K562 (cell line): ENCODE measurements around the gene CERS6. TPM values are rescaled to one million over a fixed set of nuclear protein-coding genes. Genes with fewer than 3 reads are reported as not detected.
A peak's percentile ranks its signal among the peaks of the same experiment; 100 is the strongest.

ENCODE experiments used
- ATAC-seq: fragments of 200-7000 bp; cut with Tn5 transposase; 3 replicates; pipeline ENCODE4 v1.9.1; 2020; ENCODE audit warnings: moderate library complexity
- BruUV-seq: library from RNA; stranded (reverse); fragments of 400-500 nt; replicated peaks from 2 replicates; lab custom pipeline; 2021; lab: Mats Ljungman, UMichigan
- CTCF ChIA-PET: fragments of 300-600 bp; formaldehyde crosslinking; extraction: SDS; loops from one replicate; lab custom pipeline; 2021; ENCODE audit warnings: low intra/inter-chr PET ratio; lab: Yijun Ruan, JAX
- POLR2A ChIA-PET: fragments of 300-600, 350-650 bp; sonication (Branson Sonifier 250); formaldehyde crosslinking; extraction: SDS; loops from one replicate; lab custom pipeline; 2021; ENCODE audit warnings: antibody characterized with exemption, inconsistent platforms; lab: Yijun Ruan, JAX
- DNase-seq, 4 experiments: peaks; one replicate each; pipeline versions ENCODE4 v3.0.0 to v3.0.0-alpha.2; 2011 to 2018; ENCODE audit warnings: low spot score in 3 of 4, mixed read lengths in 3 of 4; ENCODE audit errors: extremely low read depth in 1 of 4
- FAIRE-seq: peaks from 2 replicates; lab custom pipeline; 2011; peaks lifted over from hg19 to GRCh38; lab: Jason Lieb, UNC
- H2AFZ ChIP-seq: 2 replicates; pipeline ENCODE4 v1.6.0; 2011; ENCODE audit warnings: low read depth, low read length, control low read depth, inconsistent platforms
- H3K27ac ChIP-seq: fragments of 200-600 bp; 3 replicates; pipeline ENCODE4 v1.8.0; 2011; ENCODE audit warnings: low read depth, mild to moderate bottlenecking, control low read depth, inconsistent platforms, low read length, moderate library complexity, mixed read lengths; ENCODE audit errors: extremely low read depth
- H3K27me3 ChIP-seq, 2 experiments: fragments of 300-600 bp in 1 of 2; 2 replicates in 1 of 2; 3 replicates in 1 of 2; pipeline versions ENCODE4 v1.6.0 to v1.8.0; 2011; ENCODE audit warnings: inconsistent platforms in 2 of 2, low read length in 2 of 2, mild to moderate bottlenecking in 1 of 2, mixed read lengths in 1 of 2, moderate library complexity in 1 of 2; ENCODE audit not compliant: control insufficient read depth in 2 of 2, insufficient read depth in 2 of 2
- H3K36me3 ChIP-seq: fragments of 300-600 bp; 3 replicates; pipeline ENCODE4 v1.8.0; 2011; ENCODE audit warnings: mild to moderate bottlenecking, low read length, inconsistent platforms; ENCODE audit not compliant: control insufficient read depth, insufficient read depth
- H3K4me1 ChIP-seq, 2 experiments: fragments of 200-600 bp in 1 of 2; replicated peaks in 1 of 2; 2 replicates in 1 of 2; 3 replicates in 1 of 2; pipeline versions ENCODE4 v1.5.1 to v1.8.0; 2011; ENCODE audit warnings: inconsistent platforms in 2 of 2, low read length in 2 of 2, mild to moderate bottlenecking in 1 of 2, mixed read lengths in 1 of 2, moderate library complexity in 1 of 2; ENCODE audit not compliant: control insufficient read depth in 2 of 2, insufficient read depth in 2 of 2
- H3K4me2 ChIP-seq: 2 replicates; pipeline ENCODE4 v1.6.1; 2011; ENCODE audit warnings: low read length, control low read depth, inconsistent platforms, mixed read lengths; ENCODE audit not compliant: insufficient read depth
- H3K4me3 ChIP-seq: fragments of 200-600 bp; sonication (generic), shearing (Covaris generic); 2 replicates; pipeline ENCODE4 v1.5.1; 2016; ENCODE audit warnings: control low read depth, inconsistent platforms
- H3K79me2 ChIP-seq: fragments of 200-600 bp; 3 replicates; pipeline ENCODE4 v1.8.0; 2011; ENCODE audit warnings: low read length, inconsistent platforms; ENCODE audit not compliant: control insufficient read depth, insufficient read depth
- H3K9ac ChIP-seq, 2 experiments: 2 replicates each; pipeline versions ENCODE4 v1.6.0 to v1.6.1; 2011; ENCODE audit warnings: low read depth in 2 of 2, low read length in 2 of 2, control low read depth in 1 of 2, inconsistent platforms in 1 of 2, mild to moderate bottlenecking in 1 of 2, mixed read lengths in 1 of 2; ENCODE audit not compliant: insufficient read depth in 1 of 2
- H3K9me1 ChIP-seq: one replicate; pipeline ENCODE4 v1.6.0; 2011; ENCODE audit warnings: inconsistent platforms, mild to moderate bottlenecking, low read length, moderate library complexity; ENCODE audit not compliant: control insufficient read depth, insufficient read depth
- H3K9me3 ChIP-seq: replicated peaks from 2 replicates; pipeline ENCODE4 v1.5.1; 2011; ENCODE audit warnings: low read depth, low read length, inconsistent platforms; ENCODE audit not compliant: control insufficient read depth, insufficient read depth
- H4K20me1 ChIP-seq: replicated peaks from 2 replicates; pipeline ENCODE4 v1.6.1; 2011; ENCODE audit warnings: low read length, inconsistent platforms, mixed read lengths; ENCODE audit not compliant: control insufficient read depth, insufficient read depth
- ARID1B ChIP-seq: fragments of 450-650 bp; IDR thresholded peaks from 2 replicates; pipeline ENCODE4 v1.6.1; 2016; ENCODE audit warnings: antibody characterized with exemption, mild to moderate bottlenecking, inconsistent platforms
- ARID2 ChIP-seq: fragments of 450-650 bp; IDR thresholded peaks from 2 replicates; pipeline ENCODE4 v1.6.1; 2017; ENCODE audit warnings: antibody characterized with exemption, mild to moderate bottlenecking
- CCAR2 ChIP-seq: fragments of 200-400 bp; formaldehyde crosslinking; IDR thresholded peaks from 2 replicates; pipeline ENCODE4 v1.6.1; 2017; ENCODE audit warnings: mild to moderate bottlenecking, low read depth, low read length
- CCNT2 ChIP-seq: IDR thresholded peaks from 2 replicates; pipeline ENCODE4 v1.6.1; 2011; ENCODE audit warnings: borderline replicate concordance, low read depth, mild to moderate bottlenecking, moderate library complexity, mixed read lengths, low read length; ENCODE audit not compliant: insufficient read length; ENCODE audit errors: extremely low read depth
- CTBP1 ChIP-seq: fragments of 450-650 bp; IDR thresholded peaks from 2 replicates; pipeline ENCODE4 v1.6.1; 2016; ENCODE audit warnings: borderline replicate concordance
- ERF ChIP-seq: fragments of 450-650 bp; formaldehyde crosslinking; IDR thresholded peaks from 2 replicates; pipeline ENCODE4 v1.4.0; 2020; ENCODE audit warnings: mild to moderate bottlenecking, mixed read lengths
- FOSL1 ChIP-seq: fragments of 200-800 bp; sonication (Bioruptor generic); conservative IDR thresholded peaks from 2 replicates; pipeline ENCODE4 v1.6.1; 2016; ENCODE audit warnings: missing genetic modification characterization, missing compliant biosample characterization
- FOXK1 ChIP-seq: sonication (generic); formaldehyde crosslinking; IDR thresholded peaks from 2 replicates; pipeline ENCODE4 v1.8.0; 2022; ENCODE audit warnings: missing genetic modification reagents, mild to moderate bottlenecking, borderline replicate concordance
- HDAC8 ChIP-seq: fragments of 450-650 bp; IDR thresholded peaks from 2 replicates; pipeline ENCODE4 v1.6.1; 2016; ENCODE audit warnings: mild to moderate bottlenecking, missing genetic modification characterization, moderate library complexity, missing compliant biosample characterization
- HSF4 ChIP-seq: fragments of 250-450 bp; sonication (Bioruptor Pico); IDR thresholded peaks from 2 replicates; pipeline ENCODE4 v2.1.2; 2022; ENCODE audit warnings: mild to moderate bottlenecking, moderate library complexity, borderline replicate concordance
- JUND ChIP-seq, 2 experiments: IDR thresholded peaks; 2 replicates in 1 of 2; 3 replicates in 1 of 2; pipeline ENCODE4 v1.6.1; 2011; ENCODE audit warnings: borderline replicate concordance in 2 of 2, low read depth in 2 of 2, low read length in 2 of 2, improper control_type of control experiment in 1 of 2, missing biosample characterization in 1 of 2, missing genetic modification characterization in 1 of 2, missing genetic modification reagents in 1 of 2
- MAFG ChIP-seq: fragments of 450-650 bp; conservative IDR thresholded peaks from 2 replicates; pipeline ENCODE4 v1.6.1; 2016; ENCODE audit warnings: missing genetic modification characterization, missing compliant biosample characterization
- MBD2 ChIP-seq: sonication (generic); IDR thresholded peaks from 2 replicates; pipeline ENCODE4 v1.6.1; 2016; ENCODE audit warnings: low read depth, borderline replicate concordance
- NFE2 ChIP-seq: IDR thresholded peaks from 2 replicates; pipeline ENCODE4 v1.6.1; 2014; ENCODE audit warnings: antibody characterized with exemption, low read depth
- PHB ChIP-seq: fragments of 250-450 bp; sonication (Bioruptor Pico); IDR thresholded peaks from 2 replicates; pipeline ENCODE4 v1.5.0; 2021
- PHF8 ChIP-seq: fragments of 200-600 bp; sonication (generic); IDR thresholded peaks from 2 replicates; pipeline ENCODE4 v1.6.1; 2012; ENCODE audit warnings: mixed run types, mild to moderate bottlenecking, inconsistent platforms, low read length, moderate library complexity, borderline replicate concordance
- SMAD4 ChIP-seq: fragments of 250-450 bp; sonication (Bioruptor Pico); conservative IDR thresholded peaks from 2 replicates; pipeline ENCODE4 v1.8.0; 2021; ENCODE audit warnings: inconsistent platforms, mild to moderate bottlenecking, moderate library complexity
- TAF7 ChIP-seq: fragments of 450-650 bp; IDR thresholded peaks from 2 replicates; pipeline ENCODE4 v1.6.1; 2016; ENCODE audit warnings: missing genetic modification characterization, missing compliant biosample characterization
- VEZF1 ChIP-seq: fragments of 200-800 bp; sonication (Bioruptor generic); IDR thresholded peaks from 2 replicates; pipeline ENCODE4 v1.6.1; 2017; ENCODE audit warnings: missing genetic modification characterization, missing compliant biosample characterization
- ZFPM2 ChIP-seq: fragments of 250-450 bp; sonication (Bioruptor Pico); IDR thresholded peaks from 2 replicates; pipeline ENCODE4 v1.5.1; 2022; ENCODE audit warnings: mild to moderate bottlenecking
- WGBS: fragments of 100-300 bp; shearing (Covaris generic); methylation state at CpG from one replicate; pipeline ENCODE4 v1.1.6; 2016; ENCODE audit warnings: low coverage, mixed read lengths; ENCODE audit not compliant: insufficient coverage; ENCODE audit errors: missing lambda C conversion rate; 5-methylcytosine and 5-hydroxymethylcytosine counted together
- in situ Hi-C: fragments of 300-500 bp; cut with MboI; formaldehyde crosslinking; loops from 4 replicates; pipeline ENCODE4 v1.15.0; 2018; ENCODE audit warnings: inconsistent platforms, mixed read lengths
- intact Hi-C: fragments of 100-400 bp; cut with micrococcal nuclease; formaldehyde crosslinking; loops from 2 replicates; pipeline ENCODE4 v1.14.2; 2022
- polyA plus RNA-seq, 8 experiments: library from polyadenylated mRNA; depleted of rRNA in 4 of 8; stranded (reverse) in 5 of 8; unstranded in 3 of 8; fragments of >200 nt; fragmentation: Nextera tagmentation in 2 of 8; fragmentation: Illumina TruSeq in 1 of 8; extraction: Ambion mirVana in 2 of 8; extraction: Trizol in 1 of 8; gene quantifications; 2 replicates each; pipeline versions ENCODE4 v1.2.1 to v1.2.3, GENCODE V29; 2011 to 2014; ENCODE audit warnings: inconsistent platforms in 1 of 8, missing spikeins in 1 of 8
- total RNA-seq, 7 experiments: library from RNA; depleted of rRNA in 6 of 7; stranded (reverse); fragments of >200 nt in 6 of 7; fragmentation: Illumina TruSeq in 2 of 7; extraction: Trizol in 2 of 7; gene quantifications; 2 replicates each; pipeline versions ENCODE4 v1.2.1 to v1.2.3, GENCODE V29; 2011 to 2021; ENCODE audit warnings: low replicate concordance in 1 of 7
- TF ChIP-seq, protein P1 (sequence below), 2 experiments: fragments of 450-650 bp in 1 of 2; sonication (generic) in 1 of 2; formaldehyde crosslinking in 1 of 2; IDR thresholded peaks in 1 of 2; conservative IDR thresholded peaks in 1 of 2; 2 replicates each; pipeline versions ENCODE4 v1.6.1 to v1.8.1; 2016 to 2023; ENCODE audit warnings: mild to moderate bottlenecking in 2 of 2, moderate library complexity in 2 of 2, inconsistent platforms in 1 of 2, missing genetic modification reagents in 1 of 2

CERS6 gene
- total and polyA plus RNA-seq, 9 of the 15 experiments (the other 6 are each of a cell fraction or from before 2014, with no cell fraction given), result 1.6 to 13.6 (median 11.4) TPM

GRCh38 chr2:168731616-168732015, 275.5 kb downstream of the CERS6 start (continued):
- TF ChIP-seq VEZF1, result 0 out of 2 replicates have a peak, but pooled peaks have one; percentile 16
- peak; percentile 15; the same call in 1 of the 2 replicates for TF ChIP-seq NFE2
- TF ChIP-seq JUND (IDR thresholded peaks at IDR 0.05; ENCODE audit: borderline replicate concordance, low read depth, low read length), result peak; percentile 75
- peak; percentile 50; the same call in 1 of the 3 replicates for TF ChIP-seq JUND (tag; IDR thresholded peaks at IDR 0.05; ENCODE audit: borderline replicate concordance, low read depth, low read length)
- no peak for TF ChIP-seq ARID1B
- TF ChIP-seq HDAC8, result no peak
- peak; percentile 96 for TF ChIP-seq MAFG (tag)
- peak; percentile 81 for TF ChIP-seq FOSL1 (tag)
- TF ChIP-seq TAF7 (tag), result no peak

DNA sequence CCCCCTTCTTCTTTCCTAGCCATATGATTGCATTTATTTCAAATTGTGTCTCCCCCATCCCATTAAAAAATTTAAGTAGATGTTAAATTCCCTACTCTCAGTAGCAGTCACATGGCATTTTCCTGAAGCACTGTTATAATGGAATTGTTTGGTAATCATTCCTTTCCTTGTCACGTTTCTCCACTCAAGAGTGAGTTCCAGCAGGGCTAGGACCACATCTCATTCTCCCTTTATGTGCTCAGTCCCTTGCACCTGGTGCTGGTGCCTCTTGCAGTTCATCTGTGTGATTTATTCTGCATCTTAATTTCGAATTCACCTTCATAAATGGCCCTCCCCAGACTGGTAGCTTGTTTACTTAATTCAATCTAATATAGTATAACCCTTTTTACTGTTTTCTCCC, 276.0 kb downstream of the CERS6 start:
- in situ Hi-C loops, result no loop called here

More for the DNA sequence above, 276.0 kb downstream of the CERS6 start:
- no TSS peak for BruUV-seq
- Histone ChIP-seq H3K27me3 (no peaks in the 10 kb centered on the region), H3K9ac (no peak overlapping the region), H4K20me1 (no peaks in the 10 kb centered on the region), H3K4me3 (no peak overlapping the region), H3K79me2 (no peaks in the 10 kb centered on the region), H3K9me3 (no peaks in the 10 kb centered on the region), H3K4me1 (peaks cover 0 to 5% of the 10 kb centered on the region in 2 experiments; a peak in 2 of 5 replicates), H3K4me2 (no peak overlapping the region), H3K36me3 (no peaks in the 10 kb centered on the region; the same call in 2 of the 3 replicates), H3K9me1 (no peaks in the 10 kb centered on the region), H3K27ac (no peak overlapping the region), H2AFZ (no peak overlapping the region)
- DNase-seq (no peak), ATAC-seq (no peak), FAIRE-seq (no peak)
- WGBS, result 29% methylated on average over 2 of the region's 2 CpGs
- ChIA-PET POLR2A (interaction anchor here (0.6 kb wide), 1 partner anchor 375 kb away, joined by 3 read pairs; no protein-coding TSS in a partner anchor), CTCF (no interaction called here)
- TF ChIP-seq PHF8 (no peak), ZFPM2 (CRISPR knock-in tag) (no peak), ARID2 (no peak), MBD2 (no peak), CCAR2 (no peak), SMAD4 (CRISPR knock-in tag) (no peak), CCNT2 (no peak), FOXK1 (CRISPR knock-in tag) (no peak), CTBP1 (no peak), HSF4 (CRISPR knock-in tag) (no peak), PHB (no peak), ERF (no peak)
- TF ChIP-seq, protein P1, sequence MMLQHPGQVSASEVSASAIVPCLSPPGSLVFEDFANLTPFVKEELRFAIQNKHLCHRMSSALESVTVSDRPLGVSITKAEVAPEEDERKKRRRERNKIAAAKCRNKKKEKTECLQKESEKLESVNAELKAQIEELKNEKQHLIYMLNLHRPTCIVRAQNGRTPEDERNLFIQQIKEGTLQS (IDR thresholded peaks at IDR 0.05), result no peak
- TF ChIP-seq, protein P1 (CRISPR knock-in tag; conservative IDR thresholded peaks at IDR 0.05), result no peak
- intact Hi-C loops, result no loop called here
